Neuronal stem cell (in vitro differentiated cells): ENCODE data around the gene APC2.

ENCODE experiments used
- DNase-seq: peaks from one replicate; pipeline ENCODE4 v3.0.0-alpha.2; 2013; ENCODE audit warnings: low spot score
- H2AFZ ChIP-seq: one replicate; pipeline ENCODE4 v1.6.1; 2013; ENCODE audit warnings: mild to moderate bottlenecking, low read length, inconsistent platforms
- H2AK5ac ChIP-seq: 2 replicates; pipeline ENCODE4 v1.6.1; 2013; ENCODE audit warnings: low read depth, mild to moderate bottlenecking, inconsistent platforms, low read length, moderate library complexity, mixed read lengths
- H2BK120ac ChIP-seq: 2 replicates; pipeline ENCODE4 v1.6.1; 2013; ENCODE audit warnings: low read depth, mild to moderate bottlenecking, inconsistent platforms, low read length, moderate library complexity, mixed read lengths
- H2BK12ac ChIP-seq: one replicate; pipeline ENCODE4 v1.6.1; 2013; ENCODE audit warnings: low read length, inconsistent platforms
- H2BK15ac ChIP-seq: 2 replicates; pipeline ENCODE4 v1.6.1; 2013; ENCODE audit warnings: mild to moderate bottlenecking, low read length, inconsistent platforms, mixed read lengths
- H2BK5ac ChIP-seq: one replicate; pipeline ENCODE4 v1.6.1; 2013; ENCODE audit warnings: inconsistent platforms, mild to moderate bottlenecking, low read length, moderate library complexity
- H3K14ac ChIP-seq: one replicate; pipeline ENCODE4 v1.6.1; 2013; ENCODE audit warnings: low read length, inconsistent platforms
- H3K18ac ChIP-seq: 2 replicates; pipeline ENCODE4 v1.6.1; 2013; ENCODE audit warnings: low read length, inconsistent platforms
- H3K23ac ChIP-seq: 2 replicates; pipeline ENCODE4 v1.6.1; 2013; ENCODE audit warnings: low read depth, mild to moderate bottlenecking, mixed read lengths, low read length, inconsistent platforms; ENCODE audit not compliant: poor library complexity
- H3K27ac ChIP-seq: replicated peaks from 3 replicates; pipeline ENCODE4 v1.5.1; 2013; ENCODE audit warnings: low read length, inconsistent platforms
- H3K27me3 ChIP-seq, 3 experiments: 2 replicates each; pipeline ENCODE4 v1.6.1; 2013; ENCODE audit warnings: low read length in 3 of 3, mild to moderate bottlenecking in 2 of 3, inconsistent platforms in 1 of 3, low read depth in 1 of 3, mixed read lengths in 1 of 3, moderate library complexity in 1 of 3; ENCODE audit not compliant: control insufficient read depth in 3 of 3, insufficient read depth in 3 of 3
- H3K36me3 ChIP-seq, 2 donors: replicated peaks in 1 of 2; 2 replicates each; pipeline ENCODE4 v1.6.1; 2013; ENCODE audit warnings: low read length in 2 of 2; ENCODE audit not compliant: control insufficient read depth in 2 of 2, insufficient read depth in 2 of 2
- H3K4ac ChIP-seq: 2 replicates; pipeline ENCODE4 v1.6.1; 2013; ENCODE audit warnings: inconsistent platforms, mild to moderate bottlenecking, low read length, moderate library complexity
- H3K4me1 ChIP-seq, 2 donors: 1 replicate in 1 of 2; 2 replicates in 1 of 2; pipeline ENCODE4 v1.6.1; 2013; ENCODE audit warnings: low read length in 2 of 2, low read depth in 1 of 2; ENCODE audit not compliant: control insufficient read depth in 2 of 2, insufficient read depth in 1 of 2
- H3K4me2 ChIP-seq: one replicate; pipeline ENCODE4 v1.6.1; 2013; ENCODE audit warnings: mild to moderate bottlenecking, low read length, inconsistent platforms; ENCODE audit not compliant: insufficient read depth, poor library complexity, severe bottlenecking
- H3K4me3 ChIP-seq, 2 donors: 2 replicates each; pipeline ENCODE4 v1.5.1; 2013; ENCODE audit warnings: low read length in 2 of 2, mild to moderate bottlenecking in 2 of 2, inconsistent platforms in 1 of 2, moderate library complexity in 1 of 2
- H3K79me1 ChIP-seq: one replicate; pipeline ENCODE4 v1.6.1; 2013; ENCODE audit warnings: low read depth, mild to moderate bottlenecking, inconsistent platforms, low read length, moderate library complexity
- H3K9ac ChIP-seq: one replicate; pipeline ENCODE4 v1.6.1; 2013; ENCODE audit warnings: mild to moderate bottlenecking, low read depth, low read length, inconsistent platforms; ENCODE audit not compliant: poor library complexity
- H3K9me3 ChIP-seq, 2 donors: replicated peaks in 1 of 2; 2 replicates each; pipeline versions ENCODE3 to v1.6.1; 2013; ENCODE audit warnings: low read length in 2 of 2, mild to moderate bottlenecking in 2 of 2, inconsistent platforms in 1 of 2, low read depth in 1 of 2, mixed read lengths in 1 of 2, moderate library complexity in 1 of 2; ENCODE audit not compliant: control insufficient read depth in 2 of 2, insufficient read depth in 1 of 2
- H4K8ac ChIP-seq: one replicate; pipeline ENCODE4 v1.6.1; 2013; ENCODE audit warnings: low read depth, mild to moderate bottlenecking, inconsistent platforms, low read length, moderate library complexity
- H4K91ac ChIP-seq: one replicate; pipeline ENCODE4 v1.6.1; 2013; ENCODE audit warnings: low read length, low read depth, mild to moderate bottlenecking, inconsistent platforms; ENCODE audit not compliant: poor library complexity
- WGBS, 2 donors: extraction: QIAGEN DNeasy Blood & Tissue Kit; methylation state at CpG; one replicate each; pipeline ENCODE4 v1.1.7; 2013; ENCODE audit warnings: missing lambda C conversion rate in 2 of 2, mixed read lengths in 1 of 2; ENCODE audit not compliant: insufficient read length in 2 of 2, insufficient replicate concordance in 1 of 2; ENCODE audit errors: extremely low coverage in 2 of 2; 5-methylcytosine and 5-hydroxymethylcytosine counted together

APC2 gene

DNA sequence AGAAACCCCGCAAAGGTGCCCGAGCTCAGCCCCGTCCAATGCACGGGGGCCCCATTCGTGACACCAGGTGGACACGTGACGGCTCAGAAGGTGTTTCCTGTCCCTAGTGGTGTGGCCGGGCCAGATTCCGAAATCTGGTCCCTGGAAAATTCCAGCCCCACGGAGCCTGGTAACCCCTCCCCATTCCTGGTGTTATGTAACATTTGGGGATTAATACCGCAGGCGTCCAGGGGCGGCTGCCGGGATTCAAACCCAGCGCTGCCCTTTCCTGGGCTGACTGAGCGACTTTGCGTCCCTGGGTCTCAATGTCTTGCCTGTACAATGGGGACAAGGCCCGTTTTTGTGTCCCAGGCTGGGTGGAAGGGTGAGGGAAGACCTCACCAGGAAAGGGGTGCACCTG, 72.9 kb downstream of the APC2 start:
- H3K9ac ChIP-seq = no peak overlapping the region
- no peaks in the 10 kb centered on the region for H3K36me3 ChIP-seq
- no peak overlapping the region for H3K4me3 ChIP-seq
- peak overlapping the region; percentile 17 for H3K18ac ChIP-seq
- peaks cover 8 to 62% (median 33%) of the 10 kb centered on the region in 3 experiments for H3K27me3 ChIP-seq
- no peak overlapping the region for H2BK15ac ChIP-seq
- no peak overlapping the region for H2BK120ac ChIP-seq
- H3K4me2 ChIP-seq = no peak overlapping the region
- H2AFZ ChIP-seq = no peak overlapping the region
- peaks cover 4 to 6% of the 10 kb centered on the region in 2 donors for H3K4me1 ChIP-seq
- no peak overlapping the region for H3K4ac ChIP-seq
- no peak overlapping the region for H3K23ac ChIP-seq
- H4K91ac ChIP-seq = no peak overlapping the region
- no peak overlapping the region for H2BK12ac ChIP-seq
- peaks cover 2% of the 10 kb centered on the region for H3K79me1 ChIP-seq
- H3K9me3 ChIP-seq = peaks cover 0 to 5% of the 10 kb centered on the region in 2 donors
- no peak overlapping the region for H4K8ac ChIP-seq
- H3K27ac ChIP-seq = no peak overlapping the region
- H2BK5ac ChIP-seq = no peak overlapping the region
- no peak for DNase-seq
- no peak overlapping the region for H3K14ac ChIP-seq
- no CpG with 5 or more reads among the region's 18 CpGs for WGBS, 2 donors
- peak overlapping the region; percentile 24 for H2AK5ac ChIP-seq
